HG03108 (cell line): Measurements from ENCODE around the gene MTNR1A.

Experiments used
- ATAC-seq: cut with Tn5 transposase; IDR thresholded peaks from one replicate; pipeline ENCODE4 v1.9.1; 2021; ENCODE audit warnings: moderate library complexity; ENCODE audit not compliant: unreplicated experiment

The MTNR1A gene

GRCh38 chr4:186554914-186555827 is at the start of gene MTNR1A:
Gene MTNR1A, minus strand, starts transcription at chr4:186555567. Its CDS starts 202 bp downstream, at chr4:186555365.
- no peak for ATAC-seq

GRCh38 chr4:186604124-186604807 is 48.9 kb upstream of the MTNR1A start:
- no peak for ATAC-seq

- ATAC-seq: no peak
Observed at GRCh38 chr4:186602978-186603377, 47.6 kb upstream of the MTNR1A start.

- ATAC-seq: no peak
Observed at GRCh38 chr4:186599483-186599882, 44.1 kb upstream of the MTNR1A start.

GRCh38 chr4:186598686-186599085 is 43.3 kb upstream of the MTNR1A start:
- no peak for ATAC-seq

- no peak for ATAC-seq
Observed at GRCh38 chr4:186596850-186597390, 41.6 kb upstream of the MTNR1A start.

- no peak for ATAC-seq
Observed at GRCh38 chr4:186596346-186596745, 41.0 kb upstream of the MTNR1A start.

- ATAC-seq: no peak
Observed at GRCh38 chr4:186593587-186593973, 38.2 kb upstream of the MTNR1A start.

- no peak for ATAC-seq
Observed at GRCh38 chr4:186592966-186593586, 37.7 kb upstream of the MTNR1A start.

- no peak for ATAC-seq
Observed at GRCh38 chr4:186592445-186592844, 37.1 kb upstream of the MTNR1A start.

- ATAC-seq: no peak
Observed at GRCh38 chr4:186591651-186592050, 36.3 kb upstream of the MTNR1A start.

GRCh38 chr4:186588503-186588902 is 33.1 kb upstream of the MTNR1A start:
- no peak for ATAC-seq

- ATAC-seq: no peak
Observed at GRCh38 chr4:186587416-186588018, 32.1 kb upstream of the MTNR1A start.

- ATAC-seq: no peak
Observed at GRCh38 chr4:186586205-186586604, 30.8 kb upstream of the MTNR1A start.

GRCh38 chr4:186584912-186585311 is 29.5 kb upstream of the MTNR1A start:
- ATAC-seq: no peak

- ATAC-seq: no peak
Observed at GRCh38 chr4:186581421-186581820, 26.1 kb upstream of the MTNR1A start.

- ATAC-seq: no peak
Observed at GRCh38 chr4:186580669-186581068, 25.3 kb upstream of the MTNR1A start.

GRCh38 chr4:186570193-186570996 is 15.0 kb upstream of the MTNR1A start:
- no peak for ATAC-seq

- ATAC-seq: no peak
Observed at GRCh38 chr4:186569533-186570192, 14.3 kb upstream of the MTNR1A start.

GRCh38 chr4:186566068-186566467 is 10.7 kb upstream of the MTNR1A start:
- ATAC-seq: no peak
